Ramos (cell line): ENCODE data around the gene CAPN5.
"Not testable (repeated sequence)": the region's sequence is repeated elsewhere in the genome, so short reads cannot be mapped to it uniquely, and the experiment has no call there.

Experiments used
- in situ Hi-C: fragments of 300-500 bp; cut with MboI; formaldehyde crosslinking; loops from one replicate; pipeline ENCODE4 v1.14.3; 2022; ENCODE audit warnings: low sequenced_read_pairs; ENCODE audit not compliant: unreplicated experiment

Gene CAPN5

DNA sequence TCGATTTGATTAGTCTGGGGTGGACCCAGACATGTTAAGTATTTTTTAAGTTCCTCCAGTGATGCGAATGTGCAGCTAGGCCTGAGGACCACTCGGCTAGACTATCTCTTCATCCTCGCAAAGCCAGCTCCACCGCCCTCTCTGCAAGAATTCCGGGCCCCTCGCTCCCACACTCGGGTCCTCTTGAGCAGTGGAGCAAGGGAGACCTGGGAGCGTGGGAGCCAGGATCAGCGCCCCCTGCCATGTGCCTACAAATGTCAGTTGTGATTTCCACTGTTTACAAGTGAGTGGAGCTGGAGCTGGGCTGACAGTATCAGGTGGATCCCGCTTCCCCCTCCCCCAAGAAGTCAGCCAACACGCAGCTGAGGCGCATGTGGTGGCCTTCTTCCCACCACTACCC lies 25.9 kb upstream of the CAPN5 start:
- in situ Hi-C loops: loop anchor here (5.0 kb wide), 1 partner anchor 51 kb away; no protein-coding TSS in a partner anchor

DNA sequence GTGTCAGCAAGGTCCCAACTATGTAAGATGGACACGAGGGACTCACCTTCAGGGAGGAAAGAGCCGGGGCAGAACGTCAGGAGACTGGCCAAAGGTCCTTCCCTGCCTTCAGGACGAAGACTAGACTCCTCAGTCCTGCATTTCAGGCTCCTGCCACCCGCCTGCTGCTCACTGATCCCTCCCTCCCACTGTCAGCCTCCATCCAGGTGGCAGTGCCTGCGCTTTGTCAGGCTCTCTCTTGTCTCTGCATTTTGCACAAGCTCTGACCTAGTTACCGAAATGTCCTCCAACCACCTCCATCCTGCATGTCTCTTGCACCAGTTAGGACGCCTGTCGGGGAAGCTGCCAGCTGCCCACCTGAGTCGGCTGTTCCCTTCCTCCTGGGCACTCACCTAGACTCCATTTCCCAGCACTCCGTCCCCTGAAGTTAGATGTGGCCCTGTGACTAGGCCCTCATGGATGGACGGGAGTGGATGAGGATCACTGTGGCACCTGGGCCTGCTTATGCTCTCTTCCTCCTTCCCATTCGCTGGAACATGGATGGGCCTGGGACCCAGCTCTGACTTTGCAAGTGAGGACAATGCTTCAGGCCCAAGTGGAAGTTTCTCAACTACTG lies 24.6 kb upstream of the CAPN5 start:
- in situ Hi-C loops: loop anchor here (5.0 kb wide), 1 partner anchor 50 kb away; no protein-coding TSS in a partner anchor

DNA sequence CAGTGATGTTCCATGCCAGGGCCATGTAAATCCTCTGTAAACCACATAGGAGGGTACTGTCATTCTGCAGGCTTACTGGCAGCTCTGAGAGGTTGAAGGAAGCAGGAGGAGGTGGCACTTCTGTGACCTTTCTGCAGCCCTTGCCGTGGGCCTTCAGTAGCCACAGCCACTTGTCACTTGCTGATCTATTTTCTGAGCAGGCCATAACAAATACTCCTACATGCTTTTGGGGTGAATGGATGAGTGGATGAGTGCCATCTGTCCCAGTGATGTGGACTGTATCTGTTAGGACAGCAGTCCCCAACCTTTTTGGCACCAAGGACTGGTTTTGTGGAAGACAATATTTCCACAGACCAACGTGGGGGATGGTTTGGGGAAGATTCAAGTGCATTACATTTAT lies 22.4 kb upstream of the CAPN5 start:
- in situ Hi-C loops: loop anchor here (5.0 kb wide), 1 partner anchor 48 kb away; no protein-coding TSS in a partner anchor

DNA sequence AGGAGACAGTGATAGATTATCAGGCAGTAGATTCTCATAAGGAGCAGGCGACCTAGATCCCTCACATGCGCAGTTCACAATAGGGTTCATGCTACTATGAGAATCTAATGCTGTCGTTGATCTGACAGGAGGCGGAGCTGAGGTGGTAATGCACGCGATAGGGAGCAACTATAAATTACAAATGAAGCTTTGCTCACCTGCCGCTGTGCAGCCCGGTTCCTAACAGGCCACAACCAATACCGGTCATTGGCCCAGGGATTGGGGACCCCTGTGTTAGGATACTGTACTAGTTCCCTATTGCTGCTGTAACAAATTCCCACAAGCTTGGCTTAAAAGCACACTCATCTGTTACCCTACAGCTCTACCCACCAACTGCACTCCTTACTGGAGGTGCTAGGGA lies 21.9 kb upstream of the CAPN5 start:
- in situ Hi-C loops: loop anchor here (5.0 kb wide), 1 partner anchor 47 kb away; no protein-coding TSS in a partner anchor

DNA sequence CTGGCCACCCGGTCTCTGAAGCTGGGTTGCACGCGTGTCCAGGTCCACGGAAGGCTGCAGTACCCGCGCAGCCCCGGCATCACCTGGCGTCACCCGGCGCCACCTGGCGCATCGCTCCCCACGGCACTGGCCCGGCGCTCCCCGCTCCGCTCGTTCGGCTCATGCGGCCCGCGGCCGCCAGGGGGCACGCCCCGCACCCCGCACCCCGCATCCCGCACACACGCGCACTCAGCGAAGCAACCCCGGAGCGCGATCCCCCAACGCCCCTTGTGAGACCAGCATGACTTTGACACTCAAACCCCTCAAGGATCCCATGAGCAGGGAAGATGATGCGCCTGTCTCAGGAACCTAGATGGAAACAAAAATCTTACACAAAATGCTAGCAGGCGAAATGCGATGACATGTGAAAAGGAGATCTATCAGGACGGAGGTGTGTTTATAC lies 20.7 kb upstream of the CAPN5 start:
- in situ Hi-C loops: no loop called here

DNA sequence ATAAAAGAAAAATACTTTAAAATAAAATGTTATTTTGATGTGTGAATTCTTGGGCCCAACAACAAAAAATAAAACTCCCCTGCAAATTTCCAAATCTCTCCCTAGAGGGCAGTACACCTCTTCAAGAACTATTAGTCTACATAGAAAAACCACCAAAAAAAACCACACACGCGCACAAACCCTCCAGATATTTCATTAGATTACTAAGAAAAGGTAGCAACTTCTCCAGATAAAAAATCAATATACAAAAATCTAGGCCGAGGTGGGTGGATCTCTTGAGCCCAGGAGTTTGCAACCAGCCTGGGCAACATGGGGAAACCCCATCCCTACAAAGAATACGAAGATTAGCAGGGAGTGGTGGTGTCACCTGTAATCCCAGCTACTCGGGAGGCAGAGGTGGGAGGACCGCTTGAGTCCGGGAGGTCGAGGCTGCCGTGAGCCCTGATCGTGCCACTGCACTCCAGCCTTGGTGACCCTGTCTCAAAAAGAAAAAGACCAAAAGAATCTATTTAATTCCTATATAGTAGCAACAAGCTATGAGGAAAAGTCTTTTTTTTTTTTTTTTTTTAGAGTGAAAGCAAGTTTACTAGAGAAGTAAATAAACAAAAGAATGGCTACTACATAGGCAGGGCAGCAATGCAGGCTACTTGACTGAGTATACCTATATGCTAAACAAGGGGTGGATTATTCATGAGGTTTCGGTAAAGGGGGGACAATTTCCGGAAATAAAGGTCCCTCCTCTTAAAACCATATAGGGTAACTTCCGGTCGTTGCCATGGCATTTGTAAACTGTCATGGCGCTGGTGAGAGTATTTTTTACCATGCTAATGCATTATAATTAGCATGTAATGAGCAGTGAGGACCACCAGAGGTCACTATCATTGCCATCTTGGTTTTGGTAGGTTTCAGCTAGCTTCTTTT lies 19.5 kb upstream of the CAPN5 start:
- in situ Hi-C loops: no loop called here

DNA sequence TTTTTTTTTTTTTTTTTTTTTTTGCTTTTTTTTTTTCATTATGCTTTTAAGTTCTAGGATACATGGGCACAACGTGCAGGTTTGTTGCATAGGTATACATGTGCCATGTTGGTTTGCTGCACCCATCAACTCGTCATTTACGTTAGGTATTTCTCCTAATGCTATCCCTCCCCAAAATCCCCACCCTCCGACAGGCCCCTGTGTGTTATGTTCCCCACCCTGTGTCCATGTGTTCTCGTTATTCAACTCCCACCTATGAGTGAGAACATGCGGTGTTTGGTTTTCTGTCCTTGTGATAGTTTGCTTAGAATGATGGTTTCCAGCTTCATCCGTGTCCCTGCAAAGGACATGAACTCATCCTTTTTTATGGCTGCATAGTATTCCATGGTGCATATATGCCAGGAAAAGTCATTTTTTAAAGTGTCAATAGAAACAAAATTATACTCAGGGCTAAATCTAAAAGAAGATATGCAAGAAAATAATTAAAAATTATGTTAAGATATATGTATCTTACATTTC lies 18.8 kb upstream of the CAPN5 start:
- in situ Hi-C loops: not testable (repeated sequence)

DNA sequence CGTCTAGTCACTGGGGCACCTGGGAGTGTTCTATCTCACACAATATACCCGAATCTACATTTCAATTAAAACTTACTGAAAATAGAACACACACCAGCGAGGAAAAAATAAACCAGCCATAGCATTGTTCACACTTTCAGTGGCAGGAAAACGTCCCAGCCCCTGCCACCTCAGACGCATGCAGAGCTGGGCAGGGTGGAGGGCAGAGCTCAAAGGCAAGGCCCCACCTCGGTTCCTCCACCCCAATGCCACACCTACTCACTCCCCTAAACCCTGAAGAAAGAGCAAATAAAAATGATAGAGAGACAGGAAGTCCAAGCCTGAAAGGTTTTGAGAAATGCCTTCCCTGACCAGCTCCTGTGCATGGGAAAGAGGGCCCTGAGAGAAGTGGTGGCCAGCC lies 17.7 kb upstream of the CAPN5 start:
- in situ Hi-C loops: no loop called here

DNA sequence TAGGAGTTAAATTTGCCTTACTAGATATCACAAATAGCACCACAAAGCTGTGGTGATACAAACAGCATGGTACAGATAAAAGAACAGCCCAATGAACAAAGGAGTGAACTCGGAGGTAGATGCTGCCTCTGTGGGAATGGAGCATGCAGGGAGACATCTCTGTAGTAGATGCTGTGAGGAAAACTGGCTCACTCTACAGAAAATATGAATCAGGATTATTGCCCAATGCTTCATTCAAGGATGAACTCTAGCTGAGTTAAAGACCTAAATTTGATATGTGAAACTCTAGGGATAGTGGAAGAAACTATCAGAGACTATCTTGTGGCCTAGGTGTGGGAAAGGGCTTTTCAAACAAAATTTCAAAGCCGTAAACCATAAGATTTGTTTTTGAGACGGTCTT lies 15.3 kb upstream of the CAPN5 start:
- in situ Hi-C loops: no loop called here

DNA sequence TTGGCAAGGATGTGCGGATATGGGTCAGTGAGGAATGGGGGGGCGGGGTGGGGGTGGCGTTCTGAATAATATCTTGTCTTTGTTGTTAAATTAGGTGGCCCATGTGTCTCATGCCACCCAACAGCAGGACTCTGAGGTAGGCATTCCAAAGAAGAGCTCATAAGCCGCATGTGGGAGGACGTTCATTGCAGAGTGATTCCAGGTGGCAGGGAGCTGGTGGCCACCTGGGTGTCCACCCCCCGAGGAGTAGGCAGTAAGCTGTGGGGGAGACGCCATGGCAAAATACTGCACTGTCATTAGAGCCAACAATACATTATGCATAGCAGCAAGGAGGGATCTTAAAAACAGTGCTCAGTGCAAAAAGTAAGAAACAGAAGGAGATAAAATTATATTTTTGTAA lies 14.3 kb upstream of the CAPN5 start:
- in situ Hi-C loops: no loop called here

DNA sequence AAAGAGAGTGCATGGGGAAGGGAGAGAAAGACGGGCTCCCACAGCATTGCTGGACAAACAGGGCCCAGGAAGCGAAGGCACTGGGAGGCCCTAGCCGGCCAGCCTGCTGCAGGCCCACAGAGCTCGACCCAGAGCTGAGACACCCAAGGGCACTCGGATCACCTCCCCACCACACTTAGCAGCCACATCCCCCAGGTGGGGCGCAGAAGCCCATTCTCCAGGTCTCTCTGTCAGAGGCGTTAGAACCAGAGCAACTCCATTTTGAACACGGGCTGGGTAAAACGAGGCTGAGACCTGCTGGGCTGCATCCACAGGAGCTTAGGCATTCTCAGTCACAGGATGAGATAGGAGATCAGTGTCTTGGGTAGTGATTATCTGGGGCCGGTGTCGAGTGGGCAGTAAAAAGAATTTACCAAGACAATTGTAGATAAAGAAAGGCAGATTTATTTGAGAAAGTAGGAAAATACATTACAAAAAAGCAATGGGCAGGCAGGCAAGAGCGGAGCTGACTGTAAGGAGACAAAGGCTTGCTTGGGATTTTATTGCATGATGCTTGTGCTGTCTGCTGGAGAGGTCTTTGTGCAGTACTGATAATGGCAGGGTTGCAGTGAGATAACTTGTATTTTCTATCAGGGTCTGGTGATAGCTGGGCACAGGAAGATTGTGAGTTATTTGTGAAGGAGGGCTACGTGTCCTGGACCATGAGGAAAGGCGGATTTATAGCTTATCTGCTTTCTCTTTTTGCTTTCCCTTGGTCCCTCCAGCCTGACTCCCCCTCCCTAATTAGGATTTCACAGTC lies 13.4 kb upstream of the CAPN5 start:
- in situ Hi-C loops: no loop called here

DNA sequence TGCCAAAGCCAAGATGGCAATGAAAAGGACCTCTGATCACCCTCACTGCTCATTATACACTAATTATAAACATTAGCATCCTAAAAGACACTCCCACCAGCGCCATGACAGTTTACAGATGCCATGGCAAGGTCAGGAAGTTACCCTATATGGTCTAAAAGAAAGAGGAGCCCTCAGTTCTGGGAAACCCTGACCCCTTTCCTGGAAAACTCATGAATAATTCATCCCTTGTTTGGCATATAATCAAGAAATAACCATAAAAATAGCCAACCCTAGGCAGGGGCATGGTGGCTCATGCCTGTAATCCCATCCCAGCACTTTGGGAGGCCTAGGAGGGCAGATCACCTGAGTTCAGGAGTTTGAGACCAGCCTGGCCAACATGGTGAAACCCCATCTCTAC lies 12.7 kb upstream of the CAPN5 start:
- in situ Hi-C loops: no loop called here

DNA sequence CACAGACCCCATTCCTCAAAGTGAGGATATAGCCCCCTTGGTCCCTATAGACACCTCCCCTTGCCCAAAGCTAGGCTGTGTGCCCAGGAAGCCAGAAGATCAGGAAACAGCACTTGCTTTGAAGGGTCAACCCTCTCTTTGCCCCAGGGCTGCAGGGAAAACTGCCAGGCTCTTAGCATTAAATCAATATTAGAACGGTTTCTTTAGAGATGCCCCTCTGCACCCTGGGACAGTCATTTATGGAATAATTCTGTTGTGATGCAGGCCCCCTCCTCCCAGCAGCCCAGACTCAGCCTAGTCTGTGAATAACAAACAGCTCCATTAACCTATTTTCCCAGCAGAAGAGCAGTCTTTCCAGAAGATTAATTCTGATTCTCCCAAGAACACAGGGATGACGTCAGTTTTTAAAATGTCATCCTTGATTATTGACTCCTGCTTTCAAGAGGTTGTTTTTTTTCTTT lies 11.6 kb upstream of the CAPN5 start:
- in situ Hi-C loops: no loop called here

DNA sequence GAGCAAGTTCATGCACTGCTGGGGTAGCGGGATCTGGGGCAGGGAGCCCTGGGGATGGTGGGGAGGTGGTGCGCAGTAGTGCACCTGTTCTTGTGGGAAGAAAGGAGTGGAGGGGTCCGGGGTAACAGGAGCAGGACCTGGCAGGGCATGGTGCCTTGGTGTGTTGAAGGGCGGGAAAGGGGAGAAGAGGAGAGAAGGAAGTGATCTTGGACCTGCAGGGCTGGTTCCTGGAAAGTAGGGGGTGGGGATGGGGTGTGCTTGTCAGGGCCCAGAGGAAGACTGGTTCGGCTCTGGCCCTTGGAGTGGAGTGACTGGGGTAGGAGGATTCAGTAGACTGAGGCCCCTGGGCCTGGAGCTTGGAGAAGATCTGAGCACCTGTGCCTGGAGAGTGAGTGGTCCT lies 10.9 kb upstream of the CAPN5 start:
- in situ Hi-C loops: no loop called here

DNA sequence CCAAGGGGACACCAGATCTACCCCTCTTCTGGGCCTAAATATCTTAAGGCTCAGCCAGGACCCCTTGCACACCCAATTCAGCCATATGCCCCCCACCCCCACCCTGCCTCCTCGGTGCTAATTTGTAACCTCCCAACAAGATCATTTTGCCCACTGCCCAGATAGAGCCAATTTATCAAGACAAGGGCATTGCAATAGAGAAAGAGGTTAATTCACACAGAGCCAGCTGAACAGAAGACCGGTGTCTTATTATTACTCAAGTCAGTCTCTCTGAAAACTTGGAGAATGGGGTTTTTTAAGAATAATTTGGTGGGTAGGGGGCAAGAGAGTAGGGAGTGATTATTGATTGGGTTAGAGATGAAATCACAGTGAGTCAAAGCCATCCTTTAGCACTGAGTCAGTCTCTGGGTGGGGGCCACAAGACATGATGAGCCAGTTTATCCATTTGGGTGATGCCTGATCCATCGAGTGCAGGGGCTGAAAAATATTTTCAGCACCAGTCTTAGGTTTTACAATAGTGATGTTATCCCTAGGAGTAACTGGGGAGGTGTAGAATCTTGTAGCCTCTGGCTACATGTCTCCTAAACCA lies 9.9 kb upstream of the CAPN5 start:
- in situ Hi-C loops: no loop called here

DNA sequence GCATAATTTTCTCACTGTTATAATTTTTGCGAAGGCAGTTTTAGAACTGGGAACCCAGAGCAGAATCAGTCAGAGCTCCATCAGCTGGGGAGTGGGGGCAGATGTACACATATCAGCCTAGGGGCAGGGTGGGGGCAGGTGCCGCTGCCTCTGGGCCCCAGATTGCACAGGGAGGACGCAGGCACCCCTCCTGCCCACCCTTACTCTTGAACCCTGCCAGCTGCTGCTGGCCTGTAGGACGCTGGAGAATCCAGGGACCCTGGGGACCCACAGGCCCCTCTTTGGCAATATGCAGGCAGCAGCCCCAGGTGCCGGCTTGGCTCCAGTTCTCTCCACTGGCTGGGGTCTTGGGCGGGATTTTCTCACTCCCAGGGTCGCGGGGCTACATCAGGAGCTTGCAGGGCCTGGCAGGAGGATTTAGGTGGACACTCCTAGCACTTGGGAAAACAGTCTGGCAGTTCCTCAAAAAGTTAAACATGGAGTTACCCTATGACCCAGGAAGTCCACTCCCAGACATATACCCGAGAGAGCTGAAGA lies 8.8 kb upstream of the CAPN5 start:
- in situ Hi-C loops: no loop called here

DNA sequence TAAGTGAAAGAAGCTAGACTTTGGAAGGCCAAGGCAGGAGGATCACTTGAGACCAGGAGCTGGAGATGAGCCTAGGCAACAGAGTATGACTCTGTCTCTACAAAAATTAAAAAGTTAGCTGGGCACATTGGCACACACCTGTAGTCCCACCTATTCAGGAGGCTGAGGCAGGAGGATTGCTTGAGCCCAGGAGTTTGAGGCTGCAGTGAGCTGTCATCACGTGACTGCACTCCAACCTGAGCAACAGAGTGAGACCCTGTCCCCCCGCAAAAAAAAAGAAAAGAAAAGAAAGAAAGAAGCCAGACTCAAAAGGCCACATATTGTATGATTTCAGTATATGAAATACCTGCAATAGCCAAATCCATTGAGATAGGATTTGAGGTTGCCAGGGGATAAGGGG lies 7.9 kb upstream of the CAPN5 start:
- in situ Hi-C loops: no loop called here

DNA sequence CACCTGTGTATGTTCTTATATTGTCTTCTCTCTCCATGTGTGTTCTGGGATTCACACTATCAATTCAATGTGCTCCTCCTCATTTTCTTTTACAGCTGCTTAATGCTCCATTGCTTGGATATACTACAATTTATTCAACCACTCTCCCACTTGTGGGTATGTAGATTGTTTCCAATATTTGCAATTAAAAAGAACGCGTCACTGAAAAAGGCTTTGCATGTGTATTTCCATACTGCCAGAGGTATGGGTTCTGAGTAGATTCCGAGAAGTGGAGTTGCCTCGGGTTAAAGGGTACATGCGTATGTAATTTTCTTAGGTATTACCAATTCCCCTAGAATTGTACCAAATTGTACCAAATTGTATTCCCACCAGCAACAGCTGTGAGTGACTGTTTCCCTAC lies 7.0 kb upstream of the CAPN5 start:
- in situ Hi-C loops: no loop called here

DNA sequence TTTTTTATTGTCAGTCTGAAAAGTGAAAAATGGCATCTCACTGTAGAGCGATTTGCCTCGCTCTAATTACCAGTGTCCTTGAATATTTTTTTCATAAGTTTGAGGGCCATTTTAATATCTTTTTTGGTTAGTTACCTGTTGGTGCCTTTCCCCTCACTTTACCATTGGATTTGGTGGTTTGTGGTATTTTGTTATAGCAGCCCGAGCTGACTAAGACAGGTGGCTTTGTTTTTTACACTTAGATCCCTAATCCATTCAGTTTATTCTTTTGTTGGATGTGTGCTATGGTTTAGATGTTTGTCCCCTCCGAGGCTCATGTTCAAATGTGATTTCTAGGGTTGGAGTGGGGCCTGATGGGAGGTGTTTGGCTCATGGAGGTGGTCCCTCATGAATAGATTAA lies 6.5 kb upstream of the CAPN5 start:
- in situ Hi-C loops: no loop called here

DNA sequence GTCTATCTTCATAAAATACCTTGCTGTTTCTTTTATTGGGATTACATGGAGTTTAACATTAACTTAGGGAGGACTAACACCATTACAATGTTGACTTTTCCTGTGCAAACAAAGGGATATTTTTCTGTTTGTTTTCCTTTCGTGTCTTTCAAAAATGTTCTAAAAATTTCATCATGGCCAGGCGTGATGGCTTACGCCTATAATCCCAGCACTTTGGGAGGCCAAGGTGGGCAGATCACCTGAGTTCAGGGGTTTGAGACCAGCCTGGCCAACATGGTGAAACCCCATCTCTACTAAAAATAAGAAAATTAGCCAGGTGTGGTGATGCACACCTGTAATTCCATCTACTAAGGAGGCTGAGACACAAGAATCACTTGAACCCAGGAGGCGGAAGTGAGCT lies 5.5 kb upstream of the CAPN5 start:
- in situ Hi-C loops: not testable (repeated sequence)
